Omental fat pad (tissue), 4 donors: Measurements from ENCODE around the gene CCDC154. TPM values are rescaled to one million over a fixed set of nuclear protein-coding genes. Genes with fewer than 3 reads are reported as not detected.
"Not testable (repeated sequence)": the region's sequence is repeated elsewhere in the genome, so short reads cannot be mapped to it uniquely, and the experiment has no call there.

Experiments used
- ATAC-seq: fragments of 150-250 bp; one replicate; pipeline ENCODE4 v1.9.1; 2016; ENCODE audit warnings: mild to moderate bottlenecking, moderate library complexity; ENCODE audit not compliant: low FRiP score
- DNase-seq: peaks from one replicate; pipeline ENCODE4 v3.0.0-alpha.2; 2019; ENCODE audit warnings: low spot score
- total RNA-seq, 4 donors: library from RNA; depleted of rRNA; stranded (reverse); fragments of >200 nt; gene quantifications; one replicate each; pipeline ENCODE4 v1.1.0, GENCODE V29; 2016
- TF ChIP-seq, protein P1 (sequence below), 3 donors: fragments of 450-650 bp; IDR thresholded peaks; one replicate each; pipeline ENCODE4 v1.5.1; 2016 to 2017; ENCODE audit warnings: antibody characterized with exemption in 3 of 3, mild to moderate bottlenecking in 3 of 3, moderate library complexity in 2 of 3

CCDC154 gene
- total RNA-seq, 4 donors from 2014 or later: 0.19 to 5.7 (median 0.37) TPM

DNA sequence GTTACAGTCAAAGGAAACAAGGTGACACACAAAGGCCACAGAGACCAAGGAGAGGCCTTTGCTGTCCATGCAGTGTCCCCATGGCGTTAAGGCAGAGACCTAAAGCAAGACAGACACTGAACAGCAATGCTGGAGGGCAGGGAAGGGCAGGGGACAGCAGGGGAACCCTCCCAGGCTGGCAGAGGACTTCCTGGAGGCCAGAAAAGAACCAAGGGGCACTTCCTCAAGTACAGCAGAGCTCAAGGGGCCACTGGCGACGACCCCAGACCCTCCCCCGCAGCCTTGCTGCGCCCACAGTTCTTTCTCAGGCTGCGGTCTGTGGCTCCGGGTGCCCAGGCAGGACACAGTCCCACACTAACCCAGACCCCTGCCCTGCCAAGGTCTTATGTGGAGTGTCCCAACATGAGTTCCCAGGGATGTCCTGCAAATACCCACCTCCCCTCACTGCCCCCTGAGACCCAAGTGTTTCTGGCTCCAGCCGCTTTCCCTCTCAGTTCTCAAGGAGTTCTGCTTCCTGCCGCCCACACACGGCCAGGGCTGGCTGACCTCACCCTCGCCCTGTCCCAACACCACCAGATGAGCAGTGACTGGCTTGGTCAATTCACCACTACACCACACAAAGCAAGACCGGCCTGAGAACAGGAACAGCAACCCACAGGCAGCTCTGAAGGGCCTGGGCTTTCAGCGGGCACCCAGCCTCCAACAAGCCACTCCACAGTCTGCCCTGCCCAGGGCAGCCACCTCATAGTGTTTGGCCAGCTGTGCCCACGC lies 26.3 kb upstream of the CCDC154 start:
- ATAC-seq (no peak), DNase-seq (no peak)
- TF ChIP-seq, protein P1, sequence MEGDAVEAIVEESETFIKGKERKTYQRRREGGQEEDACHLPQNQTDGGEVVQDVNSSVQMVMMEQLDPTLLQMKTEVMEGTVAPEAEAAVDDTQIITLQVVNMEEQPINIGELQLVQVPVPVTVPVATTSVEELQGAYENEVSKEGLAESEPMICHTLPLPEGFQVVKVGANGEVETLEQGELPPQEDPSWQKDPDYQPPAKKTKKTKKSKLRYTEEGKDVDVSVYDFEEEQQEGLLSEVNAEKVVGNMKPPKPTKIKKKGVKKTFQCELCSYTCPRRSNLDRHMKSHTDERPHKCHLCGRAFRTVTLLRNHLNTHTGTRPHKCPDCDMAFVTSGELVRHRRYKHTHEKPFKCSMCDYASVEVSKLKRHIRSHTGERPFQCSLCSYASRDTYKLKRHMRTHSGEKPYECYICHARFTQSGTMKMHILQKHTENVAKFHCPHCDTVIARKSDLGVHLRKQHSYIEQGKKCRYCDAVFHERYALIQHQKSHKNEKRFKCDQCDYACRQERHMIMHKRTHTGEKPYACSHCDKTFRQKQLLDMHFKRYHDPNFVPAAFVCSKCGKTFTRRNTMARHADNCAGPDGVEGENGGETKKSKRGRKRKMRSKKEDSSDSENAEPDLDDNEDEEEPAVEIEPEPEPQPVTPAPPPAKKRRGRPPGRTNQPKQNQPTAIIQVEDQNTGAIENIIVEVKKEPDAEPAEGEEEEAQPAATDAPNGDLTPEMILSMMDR (IDR thresholded peaks at IDR 0.05): no peak

DNA sequence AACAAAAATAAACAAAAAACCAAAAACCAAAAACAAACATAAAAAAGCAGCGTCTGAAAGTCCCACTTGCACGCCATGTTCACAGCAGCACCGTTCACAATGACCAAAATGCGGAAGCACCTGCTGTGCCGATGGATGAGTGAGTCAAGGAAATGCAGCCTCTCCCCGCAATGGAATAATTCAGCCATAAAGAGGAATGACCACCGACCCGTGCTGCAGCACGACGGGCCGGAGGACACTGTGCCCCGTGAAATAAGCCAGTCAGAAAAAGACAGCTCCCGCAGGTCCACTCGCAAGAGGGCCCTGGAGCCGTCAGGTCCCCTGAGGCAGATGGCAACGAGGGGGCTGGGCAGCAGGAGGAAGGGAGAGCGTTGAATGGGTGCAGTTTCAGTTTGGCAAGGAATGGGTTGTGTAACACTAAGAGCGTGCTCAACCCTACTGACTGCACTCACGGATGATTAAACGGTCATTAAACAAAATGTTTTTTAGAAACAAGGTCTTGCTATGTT lies 25.4 kb upstream of the CCDC154 start:
- TF ChIP-seq, protein P1 (IDR thresholded peaks at IDR 0.05): no peak
- no peak for DNase-seq
- ATAC-seq: no peak

DNA sequence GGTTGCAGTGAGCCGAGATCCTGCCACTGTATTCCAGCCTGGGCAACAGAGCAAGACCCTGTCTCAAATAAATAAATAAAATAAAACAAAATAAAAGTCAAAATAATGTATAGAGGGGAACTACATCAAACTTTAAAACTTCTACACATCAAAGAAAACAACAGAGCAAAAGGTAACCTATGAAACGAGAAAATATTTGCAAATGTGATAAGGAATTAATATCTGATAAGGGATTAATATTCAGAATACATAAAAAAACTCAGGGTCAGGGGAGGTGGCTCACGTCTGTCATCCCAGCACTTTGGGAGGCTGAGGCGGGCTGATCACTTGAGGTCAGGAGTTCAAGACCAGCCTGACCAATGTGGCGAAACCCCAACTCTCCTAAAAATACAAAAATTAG lies 24.8 kb upstream of the CCDC154 start:
- ATAC-seq, DNase-seq: not testable (repeated sequence)

DNA sequence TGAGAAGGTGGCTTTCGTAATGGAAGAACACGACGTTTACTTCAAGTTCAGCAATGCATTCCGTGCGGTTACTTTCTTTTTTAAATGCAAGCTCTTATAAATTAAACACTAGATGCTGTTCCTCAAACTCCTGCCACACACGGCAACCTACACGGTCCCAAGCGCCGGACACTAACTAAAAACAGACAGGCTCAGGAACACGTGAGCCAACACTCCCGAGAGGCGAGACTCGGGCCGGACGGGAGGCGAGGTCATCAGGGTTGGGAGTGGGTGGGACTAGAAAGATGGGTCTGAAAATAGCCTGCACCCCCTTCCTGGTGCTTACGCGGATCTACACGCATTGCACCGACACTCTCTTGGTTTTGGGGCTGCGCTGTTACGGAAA lies 24.1 kb upstream of the CCDC154 start:
- TF ChIP-seq, protein P1 (IDR thresholded peaks at IDR 0.05): no peak
- ATAC-seq (no peak), DNase-seq (no peak)

DNA sequence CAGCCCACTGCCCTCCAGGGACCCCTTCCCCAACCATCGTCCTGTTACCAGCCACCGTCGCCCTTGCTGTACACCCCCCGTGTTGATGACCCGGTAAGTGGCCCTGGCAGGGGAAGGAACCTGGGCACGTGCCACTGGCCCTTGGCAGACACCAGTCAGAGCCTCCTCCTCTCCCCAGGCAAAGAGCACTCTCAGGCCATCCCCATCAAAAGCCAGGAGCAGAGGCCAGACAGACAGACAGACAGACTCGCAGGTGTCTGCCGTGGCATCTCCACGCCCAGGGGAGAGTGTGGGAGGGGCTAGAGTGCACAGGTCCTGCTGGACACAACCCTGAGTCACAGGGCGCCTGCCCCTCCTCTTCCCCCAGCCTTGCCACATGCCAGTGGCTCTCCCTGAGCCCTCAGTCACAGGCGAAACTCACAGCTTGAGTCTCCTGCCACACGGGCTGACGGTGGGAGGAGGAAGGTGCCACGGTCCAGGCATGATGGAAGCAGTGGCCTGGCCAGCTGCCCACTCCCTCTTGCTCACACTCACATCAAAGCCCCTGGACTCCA lies 22.7 kb upstream of the CCDC154 start:
- no peak for DNase-seq
- TF ChIP-seq, protein P1 (IDR thresholded peaks at IDR 0.05): no peak
- ATAC-seq: no peak

DNA sequence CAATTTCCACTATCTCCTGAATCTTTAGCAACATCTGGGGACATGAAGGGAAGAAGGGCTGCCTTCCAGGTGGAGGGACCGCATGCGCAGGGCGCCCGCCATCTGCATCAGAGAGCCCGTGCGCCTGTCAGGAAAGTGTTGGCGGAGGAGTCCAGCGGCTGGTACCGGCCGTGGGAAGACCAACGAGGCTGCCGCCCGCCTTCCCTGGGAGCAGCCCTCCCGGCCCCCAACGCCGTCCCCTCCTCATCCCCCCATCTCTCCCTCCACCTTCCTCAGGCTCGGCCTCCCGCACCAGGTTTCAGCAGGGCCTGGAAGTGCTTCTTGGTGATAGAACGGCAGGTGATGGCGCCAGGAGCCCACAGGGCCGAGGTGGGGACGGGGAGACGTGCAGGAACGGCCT lies 21.7 kb upstream of the CCDC154 start:
- ATAC-seq: no peak
- DNase-seq: no peak
- TF ChIP-seq, protein P1 (IDR thresholded peaks at IDR 0.05): no peak

DNA sequence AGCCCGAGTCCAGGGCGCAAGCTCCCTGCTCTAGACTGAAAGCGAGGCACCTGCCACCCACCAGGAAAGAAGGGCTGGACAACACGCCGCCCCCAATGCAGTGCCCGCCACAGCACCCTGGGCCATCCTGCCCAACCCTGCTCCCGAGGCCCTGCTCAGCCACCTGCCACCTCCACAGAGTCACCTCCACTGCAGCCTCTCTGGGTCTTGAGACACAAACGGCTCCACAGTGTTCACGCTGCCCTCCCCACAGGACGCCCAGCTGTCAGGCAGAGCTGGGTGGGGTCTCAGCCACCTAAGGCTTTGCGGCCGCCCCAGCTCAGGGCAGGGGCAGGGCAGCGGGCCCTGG lies 21.2 kb upstream of the CCDC154 start:
- no peak for ATAC-seq
- DNase-seq: no peak
- TF ChIP-seq, protein P1 (IDR thresholded peaks at IDR 0.05): no peak
